ENCODE data around the gene ZBTB40. TPM values are rescaled to one million over a fixed set of nuclear protein-coding genes. Genes with fewer than 3 reads are reported as not detected.

Gene ZBTB40
- total and polyA plus RNA-seq, 9 of the 15 experiments (the other 6 are each of a cell fraction or from before 2014, with no cell fraction given), result 2.6 to 26.0 (median 18.8) TPM

- ChIA-PET POLR2A (interaction anchor here (0.7 kb wide), 1 partner anchor 13 kb away, joined by 3 read pairs; no protein-coding TSS in a partner anchor), CTCF (ENCODE audit: low intra/inter-chr PET ratio) (no interaction called here)
- FAIRE-seq, result no peak
Observed at GRCh38 chr1:22570140-22570909, 118.7 kb downstream of the ZBTB40 start.

More at GRCh38 chr1:22570140-22570909, 118.7 kb downstream of the ZBTB40 start:
- Histone ChIP-seq H3K36me3 (ENCODE audit: control insufficient read depth, insufficient read depth, low read length) (no peaks in the 10 kb centered on the region), H3K9ac (ENCODE audit: insufficient read depth in 1 of 2, low read depth in 2 of 2, low read length in 2 of 2) (no peak overlapping the region), H3K4me2 (ENCODE audit: insufficient read depth, low read length) (no peak overlapping the region), H3K79me2 (ENCODE audit: control insufficient read depth, insufficient read depth, low read length) (no peaks in the 10 kb centered on the region), H4K20me1 (replicated peaks; ENCODE audit: control insufficient read depth, insufficient read depth, low read length) (peaks cover 15% of the 10 kb centered on the region), H3K4me1 (replicated peaks in 1 of 2; ENCODE audit: control insufficient read depth in 2 of 2, insufficient read depth in 2 of 2, low read length in 2 of 2) (peaks cover 0 to 5% of the 10 kb centered on the region in 2 experiments; a peak in 1 of 5 replicates), H2AFZ (ENCODE audit: low read depth, low read length) (no peak overlapping the region), H3K27me3 (ENCODE audit: control insufficient read depth in 2 of 2, insufficient read depth in 2 of 2, low read length in 2 of 2) (peaks cover 24 to 87% of the 10 kb centered on the region in 2 experiments; a peak in 4 of 5 replicates), H3K9me3 (replicated peaks; ENCODE audit: control insufficient read depth, insufficient read depth, low read depth, low read length) (no peaks in the 10 kb centered on the region), H3K9me1 (ENCODE audit: control insufficient read depth, insufficient read depth, low read length) (no peaks in the 10 kb centered on the region), H3K4me3 (no peak overlapping the region), H3K27ac (ENCODE audit: extremely low read depth, low read depth, low read length) (no peak overlapping the region)
- TF ChIP-seq MEF2A (IDR thresholded peaks at IDR 0.05; ENCODE audit: control insufficient read depth, low read depth, low read length) (no peak), SRSF7 (optimal IDR thresholded peaks at IDR 0.05; ENCODE audit: low read depth, low read length) (no peak), ARID2 (IDR thresholded peaks at IDR 0.05) (peak; percentile 87; the same call in 1 of the 2 replicates), USF2 (CRISPR knock-in tag; IDR thresholded peaks at IDR 0.05) (no peak; the same call in 1 of the 2 replicates), MAX (CRISPR knock-in tag; IDR thresholded peaks at IDR 0.05) (peak; percentile 59), ZNF507 (tag; conservative IDR thresholded peaks at IDR 0.05) (no peak), ZNF263 (CRISPR knock-in tag; IDR thresholded peaks at IDR 0.05; ENCODE audit: borderline replicate concordance) (no peak), KDM1A (IDR thresholded peaks at IDR 0.05) (peak in 1 of 2 experiments; percentile 98; a peak in 2 of 4 replicates), SMARCA4 (IDR thresholded peaks at IDR 0.05) (no peak), NCOR1 (IDR thresholded peaks at IDR 0.05) (peak; percentile 27; the same call in 1 of the 2 replicates), ZNF395 (CRISPR knock-in tag; IDR thresholded peaks at IDR 0.05) (no peak), ZBTB34 (CRISPR knock-in tag; IDR thresholded peaks at IDR 0.05) (no peak)
- in situ Hi-C loops (cut with MboI) (no loop called here), intact Hi-C loops (cut with micrococcal nuclease) (no loop called here)
- DNase-seq (ENCODE audit: extremely low read depth in 1 of 4, low spot score in 3 of 4) (no peak), ATAC-seq (no peak)
- WGBS (ENCODE audit: insufficient coverage, low coverage, missing lambda C conversion rate), result 27% methylated on average over 34 of the region's 34 CpGs
- no TSS peak for BruUV-seq (replicated peaks)

Data from K562 (cell line).